GM18517 (cell line): ENCODE data around the gene CHRND.

Source experiments
- ATAC-seq: cut with Tn5 transposase; IDR thresholded peaks from one replicate; pipeline ENCODE4 v1.9.1; 2021; ENCODE audit warnings: mild to moderate bottlenecking, moderate library complexity; ENCODE audit not compliant: unreplicated experiment

The CHRND gene

DNA sequence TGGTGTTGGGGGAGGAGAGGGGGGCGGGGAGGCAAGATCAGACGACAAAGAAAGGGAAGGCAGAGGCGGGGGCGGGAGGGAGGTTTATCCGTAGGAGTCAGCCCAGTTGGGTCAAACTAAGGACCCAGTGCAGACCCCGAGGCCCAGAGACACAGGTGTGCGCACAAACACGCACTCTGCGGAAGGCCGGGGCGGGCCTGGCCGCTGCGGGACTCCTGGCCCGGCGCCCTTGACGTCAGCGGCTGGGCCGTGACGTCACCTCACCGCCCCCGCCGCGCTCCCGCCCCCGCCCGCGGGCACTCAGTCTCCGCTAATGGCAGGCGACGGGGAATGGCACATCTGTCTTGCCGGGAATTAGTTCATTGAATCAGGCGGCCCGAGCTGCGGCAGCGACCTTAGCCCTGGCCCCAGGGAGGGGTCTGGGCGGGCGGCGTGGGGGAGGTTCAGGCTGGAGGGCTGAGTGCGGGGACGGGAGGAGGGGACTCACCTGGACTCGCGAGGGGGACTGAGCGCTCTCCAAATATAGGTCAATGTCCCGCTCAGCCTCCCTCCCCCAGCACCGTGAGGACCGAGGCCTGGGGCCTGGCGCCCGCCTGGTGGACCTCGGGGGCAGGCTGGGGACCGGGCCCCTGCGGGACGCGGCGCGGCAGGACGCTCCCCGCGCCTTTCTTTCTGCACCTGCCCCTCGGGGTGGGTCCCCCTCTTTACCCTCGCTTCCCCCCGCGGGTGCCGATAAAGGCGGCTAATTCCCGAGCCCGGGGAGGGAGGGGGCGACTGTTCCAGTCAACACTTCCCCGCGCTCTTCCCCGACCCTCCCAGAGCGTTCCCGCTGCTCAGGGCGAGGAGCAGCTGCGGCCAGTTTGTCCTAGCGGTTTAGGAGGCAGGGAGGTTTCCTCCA, 22.8 kb upstream of the CHRND start:
- no peak for ATAC-seq

GRCh38 chr2:232503809-232504323, 22.1 kb upstream of the CHRND start:
- no peak for ATAC-seq

GRCh38 chr2:232504438-232504837, 21.5 kb upstream of the CHRND start:
- no peak for ATAC-seq

GRCh38 chr2:232505856-232506255, 20.1 kb upstream of the CHRND start:
- no peak for ATAC-seq

DNA sequence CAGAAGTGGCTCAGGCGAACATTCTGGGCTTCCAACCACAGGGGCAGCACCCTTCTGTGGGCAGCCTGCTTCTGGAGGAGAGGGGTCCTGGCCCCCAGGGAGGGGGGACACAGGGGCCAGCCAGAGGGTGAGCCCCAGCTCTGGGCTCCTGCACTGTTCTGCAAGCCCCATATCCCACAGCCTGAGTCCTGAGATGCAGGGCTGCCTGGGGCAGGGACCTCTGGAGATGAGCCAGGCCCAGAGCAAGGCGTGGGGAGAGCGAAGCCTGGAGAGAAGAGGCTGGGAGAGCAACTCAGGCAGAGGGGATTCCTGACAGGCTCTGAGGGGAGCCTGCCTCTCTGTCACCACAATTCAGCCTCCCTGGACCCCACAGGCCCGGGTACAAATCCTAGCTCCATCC, 19.3 kb upstream of the CHRND start:
- ATAC-seq: no peak

DNA sequence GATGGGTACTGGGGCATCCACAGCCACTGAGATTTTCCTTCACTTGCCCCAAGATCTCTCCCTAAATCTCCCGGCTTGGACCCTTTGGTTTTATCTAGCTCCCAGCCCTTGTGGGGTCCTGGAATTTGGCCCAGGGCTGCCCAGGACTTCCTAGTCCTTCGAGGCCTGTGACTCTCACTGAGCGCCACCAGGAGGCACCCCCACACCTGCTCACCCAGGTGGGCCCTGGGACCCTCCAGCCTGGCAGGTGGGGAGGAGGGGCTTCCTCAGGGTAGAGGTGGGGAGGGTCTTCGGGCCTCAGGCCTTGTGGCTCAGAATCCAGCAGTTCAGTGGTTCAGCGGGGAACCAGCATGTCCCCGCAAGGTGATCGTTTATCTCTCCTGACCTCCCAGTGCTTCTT, 17.7 kb upstream of the CHRND start:
- no peak for ATAC-seq

DNA sequence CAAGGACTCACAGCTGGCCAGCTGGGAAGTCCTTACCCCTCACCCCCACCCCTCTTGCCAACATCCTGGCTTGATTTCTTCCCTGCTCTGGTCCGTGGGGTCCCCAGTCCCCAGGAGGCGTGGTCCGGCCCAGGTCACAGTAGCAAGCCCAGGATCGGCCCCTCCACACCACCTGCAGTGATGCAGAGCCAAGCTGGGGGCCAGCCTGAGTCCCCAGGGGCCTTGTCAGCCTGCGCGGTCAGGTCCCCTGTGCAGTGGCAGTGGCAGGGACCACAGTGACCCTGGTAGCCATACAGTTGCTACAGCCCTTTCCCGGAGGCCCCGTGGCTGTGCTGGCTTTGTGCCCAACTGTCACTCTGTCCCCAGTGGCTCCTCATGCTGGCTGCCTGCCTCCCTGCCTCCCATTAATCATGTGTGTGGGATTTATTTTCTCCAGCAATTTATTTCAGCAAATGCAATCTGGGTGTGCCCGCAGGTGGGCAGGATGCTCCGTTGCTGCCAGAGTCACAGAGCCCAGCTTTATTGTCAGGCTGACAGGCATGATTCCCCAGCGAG, 14.5 kb upstream of the CHRND start:
- ATAC-seq: no peak

DNA sequence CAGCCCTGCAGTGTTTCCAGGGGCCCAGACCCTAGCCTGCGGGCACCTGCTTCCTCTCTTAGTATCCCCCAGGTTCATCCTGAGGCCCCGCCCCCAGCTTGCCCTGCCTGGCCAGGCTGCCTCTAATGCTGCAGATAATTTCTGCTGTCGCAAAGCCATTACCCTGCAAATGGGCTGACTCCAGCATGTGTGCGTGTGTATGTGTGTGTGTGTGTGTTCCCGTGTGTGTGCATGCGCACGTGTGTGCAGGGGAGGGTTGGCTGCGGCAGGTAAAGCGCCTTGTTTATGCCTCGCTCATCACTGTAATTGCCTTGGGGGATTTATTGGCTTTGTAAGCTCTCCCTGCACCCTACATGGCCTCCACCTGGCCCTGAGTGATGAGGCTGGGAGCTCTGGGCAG, 13.4 kb upstream of the CHRND start:
- ATAC-seq: no peak

DNA sequence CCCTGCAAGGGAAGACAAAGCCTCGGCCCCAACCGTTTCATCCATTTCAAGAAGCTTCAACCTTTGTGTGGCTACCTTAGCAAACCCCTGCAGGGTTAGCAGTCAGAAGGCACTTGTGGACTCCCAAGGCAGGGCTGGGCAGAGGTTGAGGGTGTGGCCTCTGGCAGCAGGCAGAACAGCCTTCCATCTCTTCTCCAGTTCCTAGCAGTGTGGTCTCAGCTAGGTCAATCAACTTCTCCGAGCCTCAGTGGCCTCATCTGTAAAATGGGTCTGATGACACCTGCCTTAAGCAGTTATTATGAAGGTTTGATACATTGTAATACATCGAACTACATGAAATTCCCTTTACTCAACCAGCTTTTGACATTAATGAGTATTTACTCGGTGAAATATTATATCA, 12.6 kb upstream of the CHRND start:
- no peak for ATAC-seq

GRCh38 chr2:232515639-232516038, 10.3 kb upstream of the CHRND start:
- ATAC-seq: no peak

- ATAC-seq: no peak
Measured at GRCh38 chr2:232516551-232516950, 9.4 kb upstream of the CHRND start.

GRCh38 chr2:232518844-232519243, 7.1 kb upstream of the CHRND start:
- ATAC-seq: no peak

DNA sequence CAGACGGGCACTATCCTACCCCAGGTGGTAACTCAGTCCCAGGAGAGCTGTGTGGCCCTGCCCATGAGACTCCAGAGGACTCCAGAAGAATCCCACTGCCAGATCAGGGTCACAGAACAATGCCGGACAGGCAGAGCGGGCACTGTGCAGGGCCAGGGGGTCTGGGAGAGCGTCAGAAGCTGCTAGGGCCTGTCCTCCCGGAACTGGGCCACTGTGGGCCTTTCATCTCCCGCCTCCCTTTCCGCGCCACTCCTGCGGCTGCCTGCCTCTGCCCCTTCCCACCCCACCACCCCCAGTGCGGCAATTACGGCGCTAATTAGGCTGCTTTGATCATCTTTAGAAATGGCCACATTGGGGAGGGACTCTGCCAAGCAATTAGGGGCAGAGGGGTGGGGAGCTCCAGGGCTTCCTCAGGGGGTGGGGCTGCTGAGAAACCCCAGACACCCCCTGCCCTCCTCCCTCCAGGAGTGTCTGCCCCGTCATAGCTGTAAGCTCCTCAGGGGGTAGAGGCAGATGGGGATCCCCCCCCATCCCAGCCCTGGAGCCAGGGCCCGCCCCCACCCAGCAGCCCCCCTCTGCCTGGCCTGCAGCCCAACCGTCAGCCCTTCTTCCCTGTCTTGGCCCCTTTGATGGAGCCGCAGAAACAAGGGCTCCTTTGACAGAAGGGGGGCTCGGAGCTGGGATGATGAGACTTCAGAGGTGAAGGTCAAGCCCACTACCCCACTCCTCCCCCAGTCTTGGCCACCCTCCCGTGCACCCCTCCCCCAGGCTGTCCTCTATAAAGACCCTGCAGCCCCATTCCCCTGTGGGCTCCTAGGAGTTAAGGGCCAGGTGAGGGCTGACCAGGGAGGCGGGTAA, 6.2 kb upstream of the CHRND start, which contains the start of gene PRSS56:
TSS of gene PRSS56 (plus strand) at position 808 of the 858 bp plus-strand sequence. CDS start 211 bp downstream, outside the sequence.
- ATAC-seq: no peak

- no peak for ATAC-seq
Measured at GRCh38 chr2:232520489-232520888, 5.5 kb upstream of the CHRND start.

DNA sequence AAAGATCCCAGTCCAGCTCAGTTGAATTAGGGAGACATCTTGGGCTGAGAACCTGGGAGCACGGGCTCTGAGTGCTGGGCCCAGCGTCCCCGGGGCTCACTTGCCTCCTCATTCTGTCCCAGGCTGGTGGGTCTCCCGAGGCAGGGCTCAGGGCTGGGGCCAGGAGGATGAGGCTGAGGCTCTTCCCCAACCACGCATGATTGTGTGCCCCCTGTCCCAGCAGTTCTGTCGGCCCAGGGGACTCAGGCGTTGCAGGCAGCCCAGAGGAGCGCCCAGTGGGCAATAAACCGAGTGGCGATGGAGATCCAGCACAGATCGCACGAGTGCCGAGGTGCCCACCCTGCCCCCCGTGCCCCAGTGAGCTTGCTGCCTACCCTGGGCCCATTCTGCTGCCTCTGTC, 4.9 kb upstream of the CHRND start:
- no peak for ATAC-seq

GRCh38 chr2:232521959-232522622, 3.9 kb upstream of the CHRND start:
- no peak for ATAC-seq

- no peak for ATAC-seq
Measured at GRCh38 chr2:232522623-232523401, 3.1 kb upstream of the CHRND start.

DNA sequence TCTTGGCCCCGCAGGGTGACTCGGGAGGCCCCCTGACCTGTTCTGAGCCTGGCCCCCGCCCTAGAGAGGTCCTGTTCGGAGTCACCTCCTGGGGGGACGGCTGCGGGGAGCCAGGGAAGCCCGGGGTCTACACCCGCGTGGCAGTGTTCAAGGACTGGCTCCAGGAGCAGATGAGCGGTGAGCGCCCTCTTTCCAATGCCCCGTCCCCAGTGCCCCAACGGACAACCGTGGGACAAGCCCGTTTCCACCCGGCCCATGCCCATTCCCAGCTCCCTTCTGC, 2.6 kb upstream of the CHRND start:
- ATAC-seq: no peak

DNA sequence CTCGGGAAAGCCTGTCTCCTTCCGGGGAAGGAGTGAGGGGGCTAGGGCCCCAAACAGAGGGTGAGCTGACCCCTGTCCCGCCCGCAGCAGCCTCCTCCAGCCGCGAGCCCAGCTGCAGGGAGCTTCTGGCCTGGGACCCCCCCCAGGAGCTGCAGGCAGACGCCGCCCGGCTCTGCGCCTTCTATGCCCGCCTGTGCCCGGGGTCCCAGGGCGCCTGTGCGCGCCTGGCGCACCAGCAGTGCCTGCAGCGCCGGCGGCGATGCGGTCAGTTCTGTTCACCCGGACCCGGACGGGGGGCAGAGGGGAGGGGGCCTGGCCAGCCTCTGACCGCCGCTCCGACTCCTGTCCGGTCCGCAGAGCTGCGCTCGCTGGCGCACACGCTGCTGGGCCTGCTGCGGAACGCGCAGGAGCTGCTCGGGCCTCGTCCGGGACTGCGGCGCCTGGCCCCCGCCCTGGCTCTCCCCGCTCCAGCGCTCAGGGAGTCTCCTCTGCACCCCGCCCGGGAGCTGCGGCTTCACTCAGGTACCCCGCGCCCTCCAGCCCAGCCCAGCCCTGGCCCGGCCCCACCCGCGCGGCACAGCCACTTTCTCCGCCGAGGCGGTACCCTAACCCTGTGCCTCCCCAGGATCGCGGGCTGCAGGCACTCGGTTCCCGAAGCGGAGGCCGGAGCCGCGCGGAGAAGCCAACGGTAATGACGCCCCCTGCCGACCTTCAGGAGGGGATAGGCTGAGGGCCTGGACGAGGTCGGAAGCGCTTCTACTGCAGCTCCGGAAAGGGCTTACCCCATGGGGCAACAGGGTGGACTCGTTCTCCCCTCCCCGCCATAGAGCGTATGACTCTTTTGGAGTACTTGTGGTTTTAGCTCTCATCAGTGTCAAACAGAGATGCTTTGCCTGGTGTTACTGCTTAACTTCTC, 2.0 kb upstream of the CHRND start:
- ATAC-seq: no peak
